ENCODE data around the gene CBLN3.
"Not testable (repeated sequence)": the region's sequence is repeated elsewhere in the genome, so short reads cannot be mapped to it uniquely, and the experiment has no call there.

The CBLN3 gene

GRCh38 chr14:24429395-24430142 is at the start of gene CBLN3, which contains the start of gene KHNYN:
CBLN3 (minus strand) TSS chr14:24429668; CDS start chr14:24429054, 614 bp downstream.
KHNYN (plus strand) TSS chr14:24429954; CDS start chr14:24430731, 777 bp downstream.
- DNase-seq = peak; percentile 91

GRCh38 chr14:24475261-24475660 is 45.8 kb upstream of the CBLN3 start:
- no peak for DNase-seq

GRCh38 chr14:24473211-24473610 is 43.7 kb upstream of the CBLN3 start:
- DNase-seq = no peak

GRCh38 chr14:24470450-24470849 is 41.0 kb upstream of the CBLN3 start:
- not testable (repeated sequence) for DNase-seq

GRCh38 chr14:24465805-24466204 is 36.3 kb upstream of the CBLN3 start:
- no peak for DNase-seq

GRCh38 chr14:24465368-24465767 is 35.9 kb upstream of the CBLN3 start:
- no peak for DNase-seq

GRCh38 chr14:24463884-24464785 is 34.7 kb upstream of the CBLN3 start:
- no peak for DNase-seq

- DNase-seq = no peak
Observed at GRCh38 chr14:24463017-24463883, 33.8 kb upstream of the CBLN3 start.

GRCh38 chr14:24461336-24461735 is 31.9 kb upstream of the CBLN3 start:
- no peak for DNase-seq

GRCh38 chr14:24459331-24459730 is 29.9 kb upstream of the CBLN3 start:
- no peak for DNase-seq

- DNase-seq = no peak
Observed at GRCh38 chr14:24458736-24459135, 29.3 kb upstream of the CBLN3 start.

- DNase-seq = no peak
Observed at GRCh38 chr14:24456980-24457379, 27.5 kb upstream of the CBLN3 start.

- not testable (repeated sequence) for DNase-seq
Observed at GRCh38 chr14:24450828-24451227, 21.4 kb upstream of the CBLN3 start.

- no peak for DNase-seq
Observed at GRCh38 chr14:24443053-24443665, 13.7 kb upstream of the CBLN3 start.

GRCh38 chr14:24442240-24443052 is 13.0 kb upstream of the CBLN3 start, which contains the start of gene SDR39U1:
SDR39U1 (minus strand) TSS chr14:24442776; CDS start chr14:24442769, 7 bp downstream.
- peak; percentile 97 for DNase-seq

GRCh38 chr14:24441904-24442239 is 12.4 kb upstream of the CBLN3 start:
- no peak for DNase-seq

GRCh38 chr14:24441485-24441884 is 12.0 kb upstream of the CBLN3 start:
- no peak for DNase-seq

GRCh38 chr14:24440606-24441399 is 11.3 kb upstream of the CBLN3 start:
- DNase-seq = no peak

GRCh38 chr14:24439830-24440605 is 10.6 kb upstream of the CBLN3 start:
- DNase-seq = no peak

GRCh38 chr14:24439257-24439656 is 9.8 kb upstream of the CBLN3 start:
- no peak for DNase-seq

All from stimulated activated CD4-positive, alpha-beta T cell treated with anti-CD3 and anti-CD28 coated beads, Interleukin-15, amount 100 ng/mL, for 24 hours (primary cell).